Endothelial cell (in vitro differentiated cells): ENCODE measurements around the gene KRT4. TPM values are rescaled to one million over a fixed set of nuclear protein-coding genes. Genes with fewer than 3 reads are reported as not detected.
"Not testable (repeated sequence)": the region's sequence is repeated elsewhere in the genome, so short reads cannot be mapped to it uniquely, and the experiment has no call there.

Source experiments
- DNase-seq: peaks from one replicate; pipeline ENCODE4 v3.0.0; 2021; ENCODE audit warnings: low spot score
- H3K27ac Mint-ChIP-seq: one replicate; pipeline ENCODE4 v1.8.0; 2021; ENCODE audit warnings: mixed read lengths, inconsistent platforms; ENCODE audit not compliant: unreplicated experiment
- H3K27me3 Mint-ChIP-seq: one replicate; pipeline ENCODE4 v1.8.0; 2021; ENCODE audit warnings: mild to moderate bottlenecking, moderate library complexity, mixed read lengths, inconsistent platforms; ENCODE audit not compliant: unreplicated experiment
- H3K36me3 Mint-ChIP-seq: one replicate; pipeline ENCODE4 v1.8.0; 2021; ENCODE audit warnings: mild to moderate bottlenecking, low read depth, mixed read lengths, inconsistent platforms; ENCODE audit not compliant: unreplicated experiment
- H3K4me1 Mint-ChIP-seq: one replicate; pipeline ENCODE4 v1.8.0; 2021; ENCODE audit warnings: mild to moderate bottlenecking, mixed read lengths, inconsistent platforms; ENCODE audit not compliant: unreplicated experiment
- H3K4me3 Mint-ChIP-seq: one replicate; pipeline ENCODE4 v1.8.0; 2021; ENCODE audit warnings: mild to moderate bottlenecking, mixed read lengths, inconsistent platforms; ENCODE audit not compliant: unreplicated experiment
- H3K9me3 Mint-ChIP-seq: one replicate; pipeline ENCODE4 v1.8.0; 2021; ENCODE audit warnings: mixed read lengths, inconsistent platforms; ENCODE audit not compliant: unreplicated experiment
- total RNA-seq: library from RNA; stranded (reverse); fragmentation: NEBNext Ultra II Directional; extraction: Animal tissue kit (Norgen Biotek cat#: 25700); gene quantifications from one replicate; pipeline ENCODE4 v1.2.1, GENCODE V29; 2021; ENCODE audit not compliant: unreplicated experiment
- TF ChIP-seq, protein P1 (sequence below): fragments of 200-600 bp; sonication (generic); IDR thresholded peaks from one replicate; pipeline ENCODE4 v1.5.0; 2021; ENCODE audit warnings: antibody characterized with exemption; ENCODE audit not compliant: unreplicated experiment

Gene KRT4
- total RNA-seq, 1 donor from 2014 or later: not detected

DNA sequence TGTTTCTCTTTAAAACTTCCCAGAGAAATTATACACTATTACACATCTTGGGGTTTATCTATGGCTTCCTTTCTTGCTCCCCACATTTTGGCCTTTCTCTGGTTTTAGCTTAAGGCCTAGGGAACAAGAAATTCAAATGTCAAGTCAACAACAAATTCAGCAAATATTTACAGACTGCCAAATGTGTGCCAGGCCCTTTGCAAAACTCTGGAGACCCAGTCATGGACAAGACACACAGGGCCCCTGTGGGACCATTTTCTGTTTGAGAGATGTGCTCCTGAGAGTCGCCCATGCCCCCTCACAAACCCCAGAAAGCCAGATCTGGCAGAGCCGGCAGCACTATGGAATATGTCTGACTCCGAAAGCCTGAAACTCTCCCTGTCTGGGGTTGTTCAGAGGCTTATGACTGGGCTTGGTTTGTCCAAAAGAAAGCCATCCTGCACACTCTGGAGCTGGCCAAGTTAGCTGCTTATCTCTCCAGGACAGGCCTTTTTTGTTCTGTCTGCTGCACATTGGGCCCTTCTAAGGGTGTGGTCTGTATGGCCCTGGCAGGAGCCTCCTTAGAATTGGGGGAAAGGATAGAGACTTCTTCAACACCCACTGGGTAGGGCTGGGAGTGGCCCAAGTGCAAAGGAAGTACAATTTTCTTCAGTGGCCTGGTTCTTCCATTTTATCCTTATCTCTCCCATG, 16.9 kb downstream of the KRT4 start:
- H3K4me3 Mint-ChIP-seq: no peak overlapping the region
- TF ChIP-seq, protein P1, sequence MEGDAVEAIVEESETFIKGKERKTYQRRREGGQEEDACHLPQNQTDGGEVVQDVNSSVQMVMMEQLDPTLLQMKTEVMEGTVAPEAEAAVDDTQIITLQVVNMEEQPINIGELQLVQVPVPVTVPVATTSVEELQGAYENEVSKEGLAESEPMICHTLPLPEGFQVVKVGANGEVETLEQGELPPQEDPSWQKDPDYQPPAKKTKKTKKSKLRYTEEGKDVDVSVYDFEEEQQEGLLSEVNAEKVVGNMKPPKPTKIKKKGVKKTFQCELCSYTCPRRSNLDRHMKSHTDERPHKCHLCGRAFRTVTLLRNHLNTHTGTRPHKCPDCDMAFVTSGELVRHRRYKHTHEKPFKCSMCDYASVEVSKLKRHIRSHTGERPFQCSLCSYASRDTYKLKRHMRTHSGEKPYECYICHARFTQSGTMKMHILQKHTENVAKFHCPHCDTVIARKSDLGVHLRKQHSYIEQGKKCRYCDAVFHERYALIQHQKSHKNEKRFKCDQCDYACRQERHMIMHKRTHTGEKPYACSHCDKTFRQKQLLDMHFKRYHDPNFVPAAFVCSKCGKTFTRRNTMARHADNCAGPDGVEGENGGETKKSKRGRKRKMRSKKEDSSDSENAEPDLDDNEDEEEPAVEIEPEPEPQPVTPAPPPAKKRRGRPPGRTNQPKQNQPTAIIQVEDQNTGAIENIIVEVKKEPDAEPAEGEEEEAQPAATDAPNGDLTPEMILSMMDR: no peak
- DNase-seq: no peak
- no peak overlapping the region for H3K27ac Mint-ChIP-seq
- peaks cover 2% of the 10 kb centered on the region for H3K27me3 Mint-ChIP-seq
- H3K9me3 Mint-ChIP-seq: no peaks in the 10 kb centered on the region
- no peaks in the 10 kb centered on the region for H3K4me1 Mint-ChIP-seq
- no peaks in the 10 kb centered on the region for H3K36me3 Mint-ChIP-seq

- Mint-ChIP-seq H3K4me1 (no peaks in the 10 kb centered on the region), H3K4me3 (no peak overlapping the region), H3K27ac (no peak overlapping the region), H3K9me3 (no peaks in the 10 kb centered on the region), H3K36me3 (no peaks in the 10 kb centered on the region), H3K27me3 (peaks cover 2% of the 10 kb centered on the region)
- TF ChIP-seq, protein P1: no peak
- no peak for DNase-seq
Measured at GRCh38 chr12:52796429-52796794, 17.5 kb downstream of the KRT4 start.

DNA sequence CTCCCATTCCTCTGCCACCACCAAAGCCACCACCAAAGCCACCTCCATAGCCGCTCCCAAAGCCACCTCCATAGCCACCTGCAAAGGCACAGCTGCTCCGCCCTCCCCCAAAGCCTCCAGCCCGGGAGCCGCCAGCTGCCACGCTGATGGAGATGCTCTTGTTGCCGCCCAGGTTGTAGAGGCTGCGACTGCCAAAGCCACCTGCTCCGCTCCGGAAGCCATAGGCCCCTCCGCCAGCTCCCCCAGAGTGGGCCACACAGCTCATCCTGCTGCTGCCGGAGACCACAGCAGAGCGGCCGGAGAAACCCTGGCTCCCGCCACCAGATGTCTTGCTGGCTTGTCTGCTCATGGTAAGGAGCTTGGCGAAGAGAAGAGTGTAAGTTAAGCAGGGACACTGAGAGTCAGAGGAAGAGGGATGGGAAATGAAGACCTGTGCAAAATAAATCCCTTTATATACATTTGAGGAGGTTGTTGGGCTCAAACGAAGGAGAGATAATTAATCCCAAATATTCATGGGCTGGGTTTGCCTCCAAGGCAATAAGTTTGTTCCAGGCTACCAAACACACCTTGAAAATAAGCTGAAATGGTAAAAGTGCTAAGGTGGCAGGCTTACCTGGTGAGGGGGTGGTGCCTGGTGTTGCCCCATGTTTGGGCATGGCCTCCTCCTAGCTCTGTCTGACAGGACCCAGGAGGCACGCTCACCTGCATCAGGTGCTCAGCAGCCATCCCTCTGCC, 18.1 kb downstream of the KRT4 start, which contains the start of gene KRT3:
Gene KRT3, minus strand, starts transcription at position 424 of the 735 bp plus-strand sequence. Its CDS starts 75 bp downstream, at position 349.
- Mint-ChIP-seq H3K27ac (no peak within 1 kb of the TSS), H3K27me3 (peaks cover 2% of the 10 kb centered on the region), H3K4me3 (no peak within 1 kb of the TSS), H3K9me3 (no peaks in the 10 kb centered on the region), H3K36me3 (no peaks in the 10 kb centered on the region), H3K4me1 (no peaks in the 10 kb centered on the region)
- no peak for DNase-seq
- TF ChIP-seq, protein P1: no peak

GRCh38 chr12:52795332-52795674, 18.6 kb downstream of the KRT4 start:
- H3K36me3 Mint-ChIP-seq, H3K4me3 Mint-ChIP-seq, H3K9me3 Mint-ChIP-seq, DNase-seq, H3K4me1 Mint-ChIP-seq, H3K27me3 Mint-ChIP-seq, H3K27ac Mint-ChIP-seq: not testable (repeated sequence)

DNA sequence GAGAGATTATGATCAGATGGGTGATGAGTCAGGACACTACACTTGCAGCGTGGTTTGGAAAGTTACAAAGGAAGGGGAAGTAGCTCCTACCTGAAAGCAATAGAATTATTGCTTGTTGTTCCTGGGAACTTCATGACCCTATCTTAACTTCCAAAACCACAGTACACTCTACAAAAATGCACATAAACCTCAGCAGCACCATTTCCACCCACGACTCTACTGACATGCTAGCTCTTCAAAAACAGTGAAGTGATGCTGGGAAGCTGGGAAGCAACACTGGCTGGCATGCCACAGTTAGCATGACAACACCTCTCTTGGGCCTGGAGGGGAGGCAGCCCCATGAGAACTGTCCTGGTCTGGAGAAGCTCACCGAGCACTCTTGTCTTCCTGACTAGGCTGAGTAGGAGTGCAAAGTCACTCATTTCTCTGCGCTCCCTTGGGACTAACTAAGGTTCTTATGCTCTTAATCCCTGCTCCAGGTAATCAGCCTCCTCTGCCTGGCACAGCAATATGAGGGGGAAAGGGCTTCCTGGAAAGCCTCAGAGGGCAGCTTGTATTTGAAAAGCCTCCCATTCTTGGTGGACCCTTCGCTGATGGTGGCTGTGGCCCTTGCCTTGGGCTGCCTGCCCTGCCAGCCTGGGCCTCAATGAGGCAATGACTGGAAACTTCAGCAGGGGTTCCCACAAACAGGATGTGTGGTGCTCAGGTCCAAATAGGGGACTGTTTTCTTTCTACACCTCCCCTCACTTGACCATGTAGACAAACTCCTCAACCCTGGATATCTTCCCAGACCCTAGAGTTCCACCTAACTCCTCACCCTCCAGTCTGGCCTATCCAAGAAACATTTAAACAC, 19.2 kb downstream of the KRT4 start:
- no peak overlapping the region for H3K4me3 Mint-ChIP-seq
- no peak for DNase-seq
- H3K27ac Mint-ChIP-seq: no peak overlapping the region
- peaks cover 2% of the 10 kb centered on the region for H3K27me3 Mint-ChIP-seq
- no peaks in the 10 kb centered on the region for H3K36me3 Mint-ChIP-seq
- TF ChIP-seq, protein P1: no peak
- H3K9me3 Mint-ChIP-seq: no peaks in the 10 kb centered on the region
- H3K4me1 Mint-ChIP-seq: no peaks in the 10 kb centered on the region
